NCI-H2107 treated with DMSO at 0.1 percent for 48 hours (cell line): ENCODE measurements around the gene ATOX1.
"Not testable (repeated sequence)": the region's sequence is repeated elsewhere in the genome, so short reads cannot be mapped to it uniquely, and the experiment has no call there.

Experiments used
- DNase-seq: peaks from one replicate; lab custom pipeline; 2025; ENCODE audit not compliant: unreplicated experiment; lab: John Stamatoyannopoulos, UW

Gene ATOX1

GRCh38 chr5:151699071-151699901, 59.1 kb downstream of the ATOX1 start:
- no peak for DNase-seq

- not testable (repeated sequence) for DNase-seq
Measured at GRCh38 chr5:151698081-151698480, 60.4 kb downstream of the ATOX1 start.

- DNase-seq, result no peak
Measured at GRCh38 chr5:151697452-151697851, 61.0 kb downstream of the ATOX1 start.

GRCh38 chr5:151696470-151697061, 61.9 kb downstream of the ATOX1 start:
- no peak for DNase-seq

GRCh38 chr5:151695464-151695863, 63.0 kb downstream of the ATOX1 start:
- DNase-seq, result no peak

GRCh38 chr5:151694035-151694485, 64.4 kb downstream of the ATOX1 start:
- DNase-seq, result no peak
